Subcutaneous adipose tissue (tissue), 4 donors: ENCODE results near the gene INTS11. TPM values are rescaled to one million over a fixed set of nuclear protein-coding genes. Genes with fewer than 3 reads are reported as not detected.

Source experiments
- total RNA-seq, 4 donors: library from RNA; depleted of rRNA; stranded (reverse); fragments of >200 nt; gene quantifications; one replicate each; pipeline ENCODE4 v1.1.0, GENCODE V29; 2016
- TF ChIP-seq, protein P1 (sequence below): fragments of 450-650 bp; IDR thresholded peaks from one replicate; pipeline ENCODE4 v1.5.1; 2016; ENCODE audit warnings: low read depth, mild to moderate bottlenecking, control low read depth, antibody characterized with exemption, moderate library complexity

The INTS11 gene
- total RNA-seq, 4 donors from 2014 or later = 50.5 to 122 (median 60.6) TPM

DNA sequence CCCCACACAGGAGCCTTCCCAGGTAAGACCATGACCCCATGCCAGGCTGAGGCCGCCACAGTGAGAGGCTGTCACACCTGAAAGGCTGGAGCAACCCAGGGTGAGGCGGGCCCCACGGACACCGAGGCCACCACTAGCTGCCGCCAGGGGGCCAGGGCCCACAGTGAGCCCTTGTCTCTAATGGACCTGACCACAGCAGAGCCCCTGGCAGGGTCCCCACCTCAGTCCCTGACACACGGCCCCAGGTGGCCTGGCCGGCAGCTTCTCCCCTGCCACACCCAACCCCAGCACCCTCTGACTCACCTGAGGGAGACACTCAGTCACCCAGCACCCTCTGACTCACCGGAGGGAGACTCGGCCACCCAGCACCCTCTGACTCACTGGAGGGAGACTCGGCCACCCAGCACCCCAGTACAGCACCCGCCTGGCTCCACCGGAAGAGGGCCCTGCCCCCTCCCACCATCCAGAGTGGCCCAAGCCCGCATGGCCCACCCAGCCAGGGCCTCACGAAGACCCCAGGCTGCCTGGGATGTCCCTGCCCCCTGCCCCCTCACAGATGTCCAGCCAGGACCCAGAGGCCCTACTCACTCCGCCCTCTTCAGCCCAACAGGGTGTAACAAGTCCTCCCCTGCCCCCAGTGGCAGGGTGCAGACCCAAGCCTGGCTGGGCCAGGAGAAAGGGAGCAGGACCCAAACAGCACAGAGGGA is 20.3 kb upstream of the INTS11 start:
- TF ChIP-seq, protein P1, sequence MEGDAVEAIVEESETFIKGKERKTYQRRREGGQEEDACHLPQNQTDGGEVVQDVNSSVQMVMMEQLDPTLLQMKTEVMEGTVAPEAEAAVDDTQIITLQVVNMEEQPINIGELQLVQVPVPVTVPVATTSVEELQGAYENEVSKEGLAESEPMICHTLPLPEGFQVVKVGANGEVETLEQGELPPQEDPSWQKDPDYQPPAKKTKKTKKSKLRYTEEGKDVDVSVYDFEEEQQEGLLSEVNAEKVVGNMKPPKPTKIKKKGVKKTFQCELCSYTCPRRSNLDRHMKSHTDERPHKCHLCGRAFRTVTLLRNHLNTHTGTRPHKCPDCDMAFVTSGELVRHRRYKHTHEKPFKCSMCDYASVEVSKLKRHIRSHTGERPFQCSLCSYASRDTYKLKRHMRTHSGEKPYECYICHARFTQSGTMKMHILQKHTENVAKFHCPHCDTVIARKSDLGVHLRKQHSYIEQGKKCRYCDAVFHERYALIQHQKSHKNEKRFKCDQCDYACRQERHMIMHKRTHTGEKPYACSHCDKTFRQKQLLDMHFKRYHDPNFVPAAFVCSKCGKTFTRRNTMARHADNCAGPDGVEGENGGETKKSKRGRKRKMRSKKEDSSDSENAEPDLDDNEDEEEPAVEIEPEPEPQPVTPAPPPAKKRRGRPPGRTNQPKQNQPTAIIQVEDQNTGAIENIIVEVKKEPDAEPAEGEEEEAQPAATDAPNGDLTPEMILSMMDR = no peak

DNA sequence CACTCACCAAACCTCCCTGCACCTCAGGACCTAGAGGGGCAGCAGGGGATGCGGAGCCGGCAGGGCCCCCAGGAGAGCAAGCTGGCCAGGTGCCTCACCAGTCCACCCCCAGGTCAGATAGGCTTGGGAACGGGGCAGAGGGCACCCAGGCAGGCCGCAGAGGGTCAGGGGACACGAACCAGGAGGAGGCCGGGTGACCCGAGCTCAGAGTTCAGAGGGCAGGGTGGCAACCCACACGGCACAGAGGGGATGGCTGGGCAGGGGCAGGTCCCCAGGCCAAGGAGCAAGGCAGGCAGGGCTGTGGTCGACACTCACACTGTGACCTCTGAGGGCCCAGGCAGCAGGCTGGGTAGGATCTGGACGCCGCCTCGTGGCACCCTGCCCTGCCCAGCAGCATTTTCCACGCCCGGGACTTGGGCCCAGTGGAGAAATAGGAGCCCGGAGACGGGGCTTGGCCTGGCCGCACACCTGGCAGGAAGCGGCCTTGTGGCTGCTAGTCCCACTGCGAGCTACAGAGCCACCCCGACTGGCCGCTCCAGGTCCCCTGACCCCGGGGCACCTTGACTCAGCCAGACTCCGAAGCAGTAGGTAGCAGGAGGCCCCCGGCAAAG is 19.5 kb upstream of the INTS11 start:
- TF ChIP-seq, protein P1 = no peak

DNA sequence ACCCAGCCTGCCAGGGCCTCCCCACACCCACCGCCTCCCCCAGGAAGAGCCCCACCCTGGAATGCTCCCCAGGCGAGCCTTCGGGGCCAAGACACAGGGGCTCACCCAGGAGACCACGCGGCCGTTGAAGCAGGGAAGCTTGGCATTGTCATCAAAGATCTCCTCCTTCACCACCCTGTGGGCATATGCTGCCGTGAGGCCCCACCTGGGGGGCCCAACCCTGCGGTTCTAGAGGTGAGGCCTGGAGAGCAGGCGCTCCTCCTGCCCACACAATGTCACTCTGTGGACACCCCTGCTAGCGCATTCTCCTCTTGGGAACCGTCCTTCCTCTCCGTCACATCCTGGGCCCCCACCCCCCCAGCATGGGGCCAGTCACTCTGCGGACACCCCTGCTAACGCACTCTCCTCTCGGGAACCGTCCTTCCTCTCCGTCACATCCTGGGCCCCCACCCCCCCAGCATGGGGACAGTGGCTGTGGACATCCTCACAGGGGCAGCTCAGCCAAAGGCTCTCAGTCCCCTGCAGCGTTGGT is 18.2 kb upstream of the INTS11 start:
- TF ChIP-seq, protein P1 = no peak

DNA sequence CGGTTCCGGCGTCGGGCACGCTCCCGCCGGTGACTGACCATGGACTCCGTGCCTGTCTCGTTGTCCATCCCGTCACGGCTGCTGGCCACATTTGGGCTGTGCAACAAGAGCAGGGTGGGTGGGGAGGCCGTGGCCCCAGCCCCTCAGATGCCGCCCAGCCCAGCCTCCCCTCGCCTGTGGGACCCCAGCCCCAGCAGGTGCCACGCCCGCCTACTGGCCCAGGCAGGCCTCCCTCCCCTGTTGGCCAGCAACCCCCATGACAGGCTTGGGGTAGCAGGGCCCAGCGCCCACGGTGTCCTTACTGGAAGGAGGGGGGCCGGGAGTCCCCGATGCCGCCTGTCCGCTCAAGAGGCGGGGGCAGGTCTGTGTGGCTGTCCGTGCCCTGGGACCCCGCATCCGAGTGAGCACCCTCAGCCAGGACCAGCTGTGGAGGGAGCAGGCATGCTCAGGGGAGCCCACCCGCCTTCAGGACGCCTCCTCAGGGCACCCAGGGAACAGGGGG is 17.7 kb upstream of the INTS11 start:
- TF ChIP-seq, protein P1 = no peak

DNA sequence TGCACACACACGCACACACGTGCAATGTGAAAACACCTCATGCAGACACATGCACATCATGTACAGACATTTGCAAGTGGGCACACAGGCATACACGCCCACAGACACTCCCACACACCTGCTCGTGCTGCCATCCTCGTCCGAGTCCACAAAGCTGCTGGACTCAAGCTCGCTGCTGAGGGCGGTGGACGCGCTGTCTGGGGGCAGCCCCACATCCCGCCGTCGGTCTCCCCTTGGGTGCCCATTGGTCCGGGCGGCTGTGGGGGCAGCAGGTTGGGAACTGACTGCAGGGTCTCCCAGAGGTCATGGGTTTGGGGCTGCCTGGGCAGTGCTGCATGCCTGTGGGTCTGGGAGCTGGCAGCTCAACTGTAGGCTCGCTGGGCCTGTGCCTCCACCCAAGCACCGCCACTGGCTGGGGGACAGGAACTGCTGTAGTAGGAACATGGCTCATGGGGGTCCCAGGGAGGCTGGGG is 17.1 kb upstream of the INTS11 start:
- TF ChIP-seq, protein P1 = no peak

DNA sequence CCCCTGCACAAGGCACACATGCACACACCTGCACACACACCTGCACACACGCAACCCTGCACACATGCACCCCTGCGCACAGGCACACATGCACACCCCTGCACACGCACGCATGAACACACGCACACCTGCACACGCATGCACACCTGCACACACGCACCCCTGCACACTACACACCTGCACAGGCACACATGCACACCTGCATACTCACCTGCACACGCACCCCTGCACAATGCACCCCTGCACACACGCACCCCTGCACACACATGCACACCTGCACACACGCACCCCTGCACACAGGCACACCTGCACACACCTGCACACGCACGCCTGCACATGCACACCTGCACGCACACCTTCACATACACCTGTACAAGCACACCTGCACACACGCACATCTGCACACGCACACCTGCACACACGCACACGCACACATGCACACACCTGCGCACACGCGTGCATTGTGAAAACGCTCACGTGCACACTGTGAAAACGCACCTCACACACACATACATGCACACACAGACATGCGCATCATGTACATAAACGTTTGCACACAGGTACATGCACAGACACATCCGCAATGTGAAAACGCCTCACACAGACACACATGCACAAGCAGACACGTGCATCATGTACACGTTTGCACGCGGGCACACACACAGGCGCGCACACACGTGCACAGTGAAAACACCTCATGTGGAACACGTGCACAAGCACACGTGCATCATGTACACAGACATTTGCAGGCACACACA is 16.5 kb upstream of the INTS11 start:
- TF ChIP-seq, protein P1 = no peak

DNA sequence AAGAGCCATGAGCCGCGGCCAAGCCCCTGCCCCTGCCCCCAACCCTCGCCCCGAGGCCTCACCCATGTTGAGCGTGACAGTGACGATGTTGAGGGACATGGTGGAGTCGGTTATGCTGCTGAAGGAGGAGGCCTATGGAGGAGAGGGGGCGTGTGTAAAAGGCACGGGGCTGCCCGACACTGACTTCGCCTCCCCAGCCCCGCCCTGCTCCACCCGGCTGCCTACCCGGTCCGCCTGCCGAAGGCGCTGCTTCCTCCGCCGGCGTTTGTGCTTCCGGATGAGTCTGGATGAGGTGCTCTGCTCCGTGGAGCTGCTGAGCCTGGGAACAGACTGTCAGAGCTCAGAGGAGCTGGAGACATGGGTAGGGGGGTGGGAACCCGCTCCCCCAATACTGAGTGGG is 15.7 kb upstream of the INTS11 start:
- TF ChIP-seq, protein P1 = no peak
